ENCODE measurements around the gene CCN5. TPM values are rescaled to one million over a fixed set of nuclear protein-coding genes. Genes with fewer than 3 reads are reported as not detected.
A peak's percentile ranks its signal among the peaks of the same experiment; 100 is the strongest.

The CCN5 gene
- total RNA-seq, 1 donor from 2014 or later, result not detected

DNA sequence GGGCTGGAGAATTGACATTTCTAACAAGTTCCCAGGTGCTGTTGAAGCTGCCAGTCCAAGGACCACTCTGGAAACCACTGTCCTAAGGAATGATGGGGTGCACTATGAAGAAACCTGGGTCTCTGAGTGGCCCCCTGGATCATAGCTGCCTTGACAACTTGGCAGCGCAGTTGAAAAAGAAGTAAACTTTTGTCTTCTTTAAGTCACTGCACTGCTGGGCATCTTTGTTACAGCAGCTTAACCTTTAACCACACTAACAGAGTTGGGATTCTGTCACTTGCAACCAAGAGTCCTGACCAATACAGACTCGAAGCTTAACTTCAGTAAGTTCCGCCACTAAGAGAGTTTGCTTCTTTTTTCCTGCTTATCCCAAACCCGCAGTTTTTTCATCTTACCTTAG lies 21.9 kb downstream of the CCN5 start:
- Histone ChIP-seq H4K20me1 (ENCODE audit: low read depth) (no peaks in the 10 kb centered on the region), H3K4me3 (no peak overlapping the region), H3K27me3 (peaks cover 11% of the 10 kb centered on the region), H3K9me3 (ENCODE audit: low read depth) (no peaks in the 10 kb centered on the region), H3K79me2 (ENCODE audit: low read depth) (no peaks in the 10 kb centered on the region), H3K4me2 (no peak overlapping the region), H2AFZ (replicated peaks) (no peak overlapping the region), H3F3A (ENCODE audit: low read depth) (no peaks in the 10 kb centered on the region), H3K27ac (no peak overlapping the region), H3K4me1 (no peaks in the 10 kb centered on the region), H3K36me3 (no peaks in the 10 kb centered on the region), H3K9ac (no peak overlapping the region)
- Mint-ChIP-seq H3K9me3 (peaks cover 4% of the 10 kb centered on the region), H3K36me3 (no peaks in the 10 kb centered on the region), H3K4me3 (no peak overlapping the region), H3K4me1 (peaks cover 20% of the 10 kb centered on the region), H3K27ac (no peak overlapping the region), H3K27me3 (ENCODE audit: insufficient read depth, low read depth) (peaks cover 21% of the 10 kb centered on the region)
- DNase-seq (ENCODE audit: low spot score), result no peak
- TF ChIP-seq, protein P1, sequence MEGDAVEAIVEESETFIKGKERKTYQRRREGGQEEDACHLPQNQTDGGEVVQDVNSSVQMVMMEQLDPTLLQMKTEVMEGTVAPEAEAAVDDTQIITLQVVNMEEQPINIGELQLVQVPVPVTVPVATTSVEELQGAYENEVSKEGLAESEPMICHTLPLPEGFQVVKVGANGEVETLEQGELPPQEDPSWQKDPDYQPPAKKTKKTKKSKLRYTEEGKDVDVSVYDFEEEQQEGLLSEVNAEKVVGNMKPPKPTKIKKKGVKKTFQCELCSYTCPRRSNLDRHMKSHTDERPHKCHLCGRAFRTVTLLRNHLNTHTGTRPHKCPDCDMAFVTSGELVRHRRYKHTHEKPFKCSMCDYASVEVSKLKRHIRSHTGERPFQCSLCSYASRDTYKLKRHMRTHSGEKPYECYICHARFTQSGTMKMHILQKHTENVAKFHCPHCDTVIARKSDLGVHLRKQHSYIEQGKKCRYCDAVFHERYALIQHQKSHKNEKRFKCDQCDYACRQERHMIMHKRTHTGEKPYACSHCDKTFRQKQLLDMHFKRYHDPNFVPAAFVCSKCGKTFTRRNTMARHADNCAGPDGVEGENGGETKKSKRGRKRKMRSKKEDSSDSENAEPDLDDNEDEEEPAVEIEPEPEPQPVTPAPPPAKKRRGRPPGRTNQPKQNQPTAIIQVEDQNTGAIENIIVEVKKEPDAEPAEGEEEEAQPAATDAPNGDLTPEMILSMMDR (IDR thresholded peaks at IDR 0.05), result no peak

DNA sequence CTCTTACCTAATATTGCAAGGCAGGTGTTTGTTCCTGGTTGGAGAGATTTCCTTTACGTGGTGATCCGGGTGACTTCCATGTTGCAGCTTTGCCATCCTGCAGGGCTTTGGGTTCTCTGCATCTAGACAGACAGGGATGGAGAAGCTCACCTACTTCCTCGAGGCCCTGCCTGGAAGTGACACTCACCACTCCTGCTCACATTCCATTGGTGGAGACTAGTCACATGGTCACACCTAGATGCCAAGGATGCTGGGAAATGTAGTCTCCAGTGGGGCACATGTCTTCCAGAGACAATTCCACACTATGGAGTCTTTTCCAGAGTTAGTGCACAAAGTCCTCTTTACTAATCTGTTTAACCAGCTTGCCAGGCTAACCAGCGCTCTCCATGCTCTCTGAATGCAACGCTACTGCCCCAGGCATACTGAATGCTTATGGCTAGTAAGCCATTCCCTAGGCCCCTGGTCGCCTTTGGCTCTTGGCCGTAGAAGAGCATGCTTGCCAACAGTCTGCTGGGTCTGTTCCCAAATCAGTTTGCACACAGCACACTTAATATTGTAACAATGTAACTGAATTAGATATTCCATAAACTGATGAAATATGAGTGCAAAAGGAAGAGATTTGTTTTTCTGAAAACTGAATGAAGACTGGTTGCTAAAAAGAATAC lies 23.8 kb downstream of the CCN5 start:
- Mint-ChIP-seq H3K27ac (no peak overlapping the region), H3K27me3 (ENCODE audit: insufficient read depth, low read depth) (peaks cover 16% of the 10 kb centered on the region), H3K4me1 (peaks cover 15% of the 10 kb centered on the region), H3K9me3 (peaks cover 4% of the 10 kb centered on the region), H3K36me3 (no peaks in the 10 kb centered on the region), H3K4me3 (no peak overlapping the region)
- no peaks in the 10 kb centered on the region for H3F3A ChIP-seq (ENCODE audit: low read depth)
- H3K79me2 ChIP-seq (ENCODE audit: low read depth), result no peaks in the 10 kb centered on the region
- H4K20me1 ChIP-seq (ENCODE audit: low read depth), result no peaks in the 10 kb centered on the region
- no peak overlapping the region for H3K4me3 ChIP-seq
- H3K9me3 ChIP-seq (ENCODE audit: low read depth), result no peaks in the 10 kb centered on the region
- H3K9ac ChIP-seq, result no peak overlapping the region
- no peak overlapping the region for H2AFZ ChIP-seq (replicated peaks)
- H3K27ac ChIP-seq, result no peak overlapping the region
- peaks cover 29% of the 10 kb centered on the region for H3K27me3 ChIP-seq
- DNase-seq (ENCODE audit: low spot score), result peak; percentile 80
- no peaks in the 10 kb centered on the region for H3K36me3 ChIP-seq
- no peak overlapping the region for H3K4me2 ChIP-seq
- H3K4me1 ChIP-seq, result no peaks in the 10 kb centered on the region
- no peak for TF ChIP-seq EZH2 (IDR thresholded peaks at IDR 0.05)
- TF ChIP-seq EZH2phosphoT487 (IDR thresholded peaks at IDR 0.05), result no peak
- TF ChIP-seq, protein P1 (IDR thresholded peaks at IDR 0.05), result no peak

DNA sequence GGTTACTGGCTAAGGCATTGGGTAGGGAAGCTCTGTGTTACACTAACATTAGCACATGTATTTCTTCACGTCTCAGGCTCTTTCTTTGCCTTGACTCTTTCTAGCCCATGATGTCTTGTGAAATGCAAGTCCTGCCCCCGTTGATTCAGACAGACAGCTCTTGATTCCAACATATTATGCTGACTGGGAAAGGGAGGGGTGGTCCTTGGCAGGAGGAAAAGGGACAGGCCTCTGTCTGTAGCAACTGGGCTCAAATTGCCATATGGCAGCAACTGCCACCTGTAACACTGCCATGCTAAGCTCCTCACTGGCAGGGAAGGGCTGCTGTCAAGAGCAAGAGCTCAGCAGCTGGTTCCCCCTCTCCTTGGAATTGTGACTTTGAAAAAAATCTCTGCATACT lies 24.8 kb downstream of the CCN5 start:
- peaks cover 4% of the 10 kb centered on the region for H3K9me3 Mint-ChIP-seq
- DNase-seq (ENCODE audit: low spot score), result no peak
- Histone ChIP-seq H3K4me3 (no peak overlapping the region), H3K9ac (no peak overlapping the region), H4K20me1 (ENCODE audit: low read depth) (no peaks in the 10 kb centered on the region), H3K4me2 (no peak overlapping the region), H3K36me3 (no peaks in the 10 kb centered on the region), H3K9me3 (ENCODE audit: low read depth) (no peaks in the 10 kb centered on the region), H3K27me3 (peaks cover 39% of the 10 kb centered on the region), H3F3A (ENCODE audit: low read depth) (peaks cover 6% of the 10 kb centered on the region), H2AFZ (replicated peaks) (no peak overlapping the region), H3K79me2 (ENCODE audit: low read depth) (no peaks in the 10 kb centered on the region), H3K27ac (no peak overlapping the region), H3K4me1 (no peaks in the 10 kb centered on the region)
- H3K36me3 Mint-ChIP-seq, result no peaks in the 10 kb centered on the region
- peaks cover 16% of the 10 kb centered on the region for H3K4me1 Mint-ChIP-seq
- peaks cover 20% of the 10 kb centered on the region for H3K27me3 Mint-ChIP-seq (ENCODE audit: insufficient read depth, low read depth)
- H3K4me3 Mint-ChIP-seq, result no peak overlapping the region
- H3K27ac Mint-ChIP-seq, result no peak overlapping the region
- TF ChIP-seq EZH2 (IDR thresholded peaks at IDR 0.05) (no peak), EZH2phosphoT487 (IDR thresholded peaks at IDR 0.05) (no peak)
- TF ChIP-seq, protein P1 (IDR thresholded peaks at IDR 0.05), result no peak

Data from neural progenitor cell (in vitro differentiated cells).